Liver (tissue), 9 donors: ENCODE measurements around the gene PARK7. TPM values are rescaled to one million over a fixed set of nuclear protein-coding genes. Genes with fewer than 3 reads are reported as not detected.

Experiments
- DNase-seq: peaks from one replicate; pipeline ENCODE4 v3.0.0-alpha.2; 2017; ENCODE audit warnings: low spot score
- H3K27ac ChIP-seq, 2 donors: one replicate each; pipeline ENCODE4 v1.7.0; 2013; ENCODE audit warnings: inconsistent platforms in 2 of 2, low read length in 2 of 2, control low read depth in 1 of 2, low read depth in 1 of 2, mild to moderate bottlenecking in 1 of 2
- H3K27me3 ChIP-seq, 4 donors: one replicate each; pipeline versions ENCODE4 v1.6.1 to v1.7.0; 2013; ENCODE audit warnings: low read length in 3 of 4, inconsistent platforms in 1 of 4, mild to moderate bottlenecking in 1 of 4, moderate library complexity in 1 of 4; ENCODE audit not compliant: control insufficient read depth in 4 of 4, insufficient read depth in 4 of 4
- H3K36me3 ChIP-seq, 4 donors: one replicate each; pipeline versions ENCODE4 v1.6.1 to v1.7.0; 2013; ENCODE audit warnings: low read length in 3 of 4, mild to moderate bottlenecking in 3 of 4, low read depth in 1 of 4, moderate library complexity in 1 of 4; ENCODE audit not compliant: control insufficient read depth in 4 of 4, insufficient read depth in 3 of 4
- H3K4me1 ChIP-seq, 4 donors: one replicate each; pipeline versions ENCODE4 v1.6.1 to v1.7.0; 2013; ENCODE audit warnings: low read length in 3 of 4, mild to moderate bottlenecking in 3 of 4, moderate library complexity in 1 of 4; ENCODE audit not compliant: control insufficient read depth in 4 of 4, insufficient read depth in 4 of 4
- H3K4me3 ChIP-seq, 3 donors: one replicate each; pipeline versions ENCODE4 v1.6.1 to v1.7.0; 2013; ENCODE audit warnings: low read length in 3 of 3, control low read depth in 1 of 3, low read depth in 1 of 3, mild to moderate bottlenecking in 1 of 3
- H3K9ac ChIP-seq, 2 donors: one replicate each; pipeline ENCODE4 v1.7.0; 2013; ENCODE audit warnings: low read length in 2 of 2, mild to moderate bottlenecking in 2 of 2, moderate library complexity in 2 of 2, control low read depth in 1 of 2, low read depth in 1 of 2
- H3K9me3 ChIP-seq, 4 donors: one replicate each; pipeline versions ENCODE4 v1.6.1 to v1.7.0; 2013; ENCODE audit warnings: low read length in 3 of 4; ENCODE audit not compliant: control insufficient read depth in 4 of 4
- CTCF ChIP-seq: fragments of 150-350 bp; IDR thresholded peaks from 2 replicates; pipeline ENCODE4 v1.5.1; 2017; ENCODE audit warnings: improper control_type of control experiment, low read depth, low read length; ENCODE audit not compliant: missing input control
- FOXA2 ChIP-seq: IDR thresholded peaks from 2 replicates; pipeline ENCODE4 v1.6.1; 2016; ENCODE audit warnings: antibody characterized with exemption
- HNF4A ChIP-seq, 2 donors: conservative IDR thresholded peaks; 2 replicates each; pipeline ENCODE4 v1.6.1; 2016; ENCODE audit warnings: antibody characterized with exemption in 2 of 2, mild to moderate bottlenecking in 2 of 2
- HNF4G ChIP-seq: IDR thresholded peaks from 2 replicates; pipeline ENCODE4 v1.6.1; 2016; ENCODE audit warnings: antibody characterized with exemption
- JUND ChIP-seq, 2 donors: IDR thresholded peaks; 2 replicates each; pipeline ENCODE4 v1.6.1; 2016; ENCODE audit warnings: antibody characterized with exemption in 2 of 2
- MAX ChIP-seq: IDR thresholded peaks from 2 replicates; pipeline ENCODE4 v1.6.1; 2016; ENCODE audit warnings: antibody characterized with exemption
- NR2F2 ChIP-seq: IDR thresholded peaks from 2 replicates; pipeline ENCODE4 v1.6.1; 2016; ENCODE audit warnings: antibody characterized with exemption
- RAD21 ChIP-seq, 2 donors: IDR thresholded peaks; 2 replicates each; pipeline ENCODE4 v1.6.1; 2016; ENCODE audit warnings: antibody characterized with exemption in 2 of 2, mild to moderate bottlenecking in 2 of 2
- REST ChIP-seq: IDR thresholded peaks from 2 replicates; pipeline ENCODE4 v1.6.1; 2016; ENCODE audit warnings: antibody characterized with exemption, mild to moderate bottlenecking
- TAF1 ChIP-seq: conservative IDR thresholded peaks from 2 replicates; pipeline ENCODE4 v1.6.1; 2016; ENCODE audit warnings: antibody characterized with exemption, mild to moderate bottlenecking
- WGBS: extraction: QIAGEN DNeasy Blood & Tissue Kit; methylation state at CpG from one replicate; pipeline ENCODE4 v1.1.7; 2013; 5-methylcytosine and 5-hydroxymethylcytosine counted together
- polyA plus RNA-seq, 2 donors: library from polyadenylated mRNA; stranded (reverse) in 1 of 2; unstranded in 1 of 2; fragments of 200-250 nt in 1 of 2; fragments of >200 nt in 1 of 2; fragmentation: Nextera tagmentation in 1 of 2; extraction: Ambion mirVana in 1 of 2; gene quantifications; one replicate each; pipeline versions ENCODE4 v1.2.1 to v1.2.3, GENCODE V29; 2013 to 2015
- total RNA-seq, 2 donors: library from RNA; depleted of rRNA; stranded (reverse); fragments of >200 nt; gene quantifications; one replicate each; pipeline ENCODE4 v1.2.3, GENCODE V29; 2014
- donor health status: healthy.
- donor health status: healthy.
- donor health status: healthy.
- donor health status: healthy.
- donor health status: healthy.

Gene PARK7
- total and polyA plus RNA-seq, 4 donors: 107 to 297 (median 181) TPM

- no peak for TF ChIP-seq MAX
- TF ChIP-seq HNF4A (conservative IDR thresholded peaks at IDR 0.05): no peak
- TF ChIP-seq HNF4G: no peak
These were observed 62.8 kb downstream of the PARK7 start (continued) for GRCh38 chr1:8024329-8024728.

GRCh38 chr1:8025061-8025670 lies 63.7 kb downstream of the PARK7 start:
- no peak for DNase-seq
- peak overlapping the region; percentile 93 to 99 for H3K9ac ChIP-seq
- no peaks in the 10 kb centered on the region for H3K27me3 ChIP-seq
- H3K36me3 ChIP-seq: peaks cover 0 to 19% (median 9%) of the 10 kb centered on the region in 4 donors
- H3K9me3 ChIP-seq: no peaks in the 10 kb centered on the region
- 4% methylated on average over 19 of the region's 19 CpGs for WGBS
- H3K27ac ChIP-seq: peak overlapping the region; percentile 84 to 91
- peaks cover 4 to 30% (median 13%) of the 10 kb centered on the region in 4 donors for H3K4me1 ChIP-seq
- no peak for TF ChIP-seq MAX
- peak in 1 of 2 donors; percentile 7 for TF ChIP-seq JUND (IDR thresholded peaks at IDR 0.05)
- peak overlapping the region; percentile 86 to 96 (median 93) for H3K4me3 ChIP-seq

- under 1% methylated on average over 69 of the region's 69 CpGs for WGBS
- H3K27ac ChIP-seq: peak overlapping the region; percentile 84 to 91
- no peaks in the 10 kb centered on the region for H3K9me3 ChIP-seq
- peak overlapping the region; percentile 93 to 99 for H3K9ac ChIP-seq
- peaks cover 0 to 19% (median 9%) of the 10 kb centered on the region in 4 donors for H3K36me3 ChIP-seq
- H3K27me3 ChIP-seq: no peaks in the 10 kb centered on the region
- H3K4me1 ChIP-seq: peaks cover 4 to 28% (median 13%) of the 10 kb centered on the region in 4 donors
- peak overlapping the region; percentile 86 to 96 (median 93) for H3K4me3 ChIP-seq
- DNase-seq: no peak
- TF ChIP-seq HNF4G: no peak
- TF ChIP-seq REST: peak; percentile 5
- TF ChIP-seq TAF1: no peak
These were observed 64.2 kb downstream of the PARK7 start for GRCh38 chr1:8025671-8026144.

GRCh38 chr1:8026153-8026975 lies 64.9 kb downstream of the PARK7 start, which contains the start of gene ERRFI1:
Gene ERRFI1, minus strand, starts transcription at chr1:8026309. Its CDS starts 10,690 bp downstream, at chr1:8015619.
- H3K9me3 ChIP-seq: no peaks in the 10 kb centered on the region
- peak within 1 kb of the TSS; percentile 93 to 99 for H3K9ac ChIP-seq
- peak within 1 kb of the TSS; percentile 86 to 99 (median 93) for H3K4me3 ChIP-seq
- WGBS: 2% methylated on average over 98 of the region's 98 CpGs
- H3K27ac ChIP-seq: peak within 1 kb of the TSS; percentile 96 to 100
- H3K27me3 ChIP-seq: no peaks in the 10 kb centered on the region
- DNase-seq: peak; percentile 90
- H3K4me1 ChIP-seq: peaks cover 4 to 28% (median 13%) of the 10 kb centered on the region in 4 donors
- peaks cover 0 to 16% (median 9%) of the 10 kb centered on the region in 4 donors for H3K36me3 ChIP-seq
- TF ChIP-seq REST (peak; percentile 47), RAD21 (IDR thresholded peaks at IDR 0.05) (peak in 1 of 2 donors; percentile 30), HNF4G (no peak), CTCF (peak; percentile 14), NR2F2 (no peak), FOXA2 (no peak)
